ENCODE measurements around the gene CCNO.

The CCNO gene

DNA sequence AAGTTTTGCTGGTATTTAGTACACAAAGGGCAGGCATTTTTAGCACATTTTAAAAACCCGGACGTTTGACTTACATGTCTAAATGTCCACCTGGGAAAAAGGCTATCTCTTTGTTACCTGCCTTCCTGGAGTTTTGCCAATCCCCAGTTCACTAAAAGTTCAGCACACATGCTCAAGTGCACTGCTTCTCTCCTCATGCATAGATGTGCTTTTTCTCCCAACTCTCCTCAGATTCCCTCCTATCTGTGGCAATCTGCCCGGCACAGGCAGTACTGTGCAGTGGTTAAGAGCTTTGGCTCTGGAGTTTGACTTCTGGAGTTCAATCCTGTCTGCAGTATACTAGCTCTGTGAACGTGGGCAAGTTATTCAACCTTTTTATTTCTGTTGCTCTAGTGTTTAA, 8.3 kb upstream of the CCNO start:
- TF ChIP-seq, protein P1, sequence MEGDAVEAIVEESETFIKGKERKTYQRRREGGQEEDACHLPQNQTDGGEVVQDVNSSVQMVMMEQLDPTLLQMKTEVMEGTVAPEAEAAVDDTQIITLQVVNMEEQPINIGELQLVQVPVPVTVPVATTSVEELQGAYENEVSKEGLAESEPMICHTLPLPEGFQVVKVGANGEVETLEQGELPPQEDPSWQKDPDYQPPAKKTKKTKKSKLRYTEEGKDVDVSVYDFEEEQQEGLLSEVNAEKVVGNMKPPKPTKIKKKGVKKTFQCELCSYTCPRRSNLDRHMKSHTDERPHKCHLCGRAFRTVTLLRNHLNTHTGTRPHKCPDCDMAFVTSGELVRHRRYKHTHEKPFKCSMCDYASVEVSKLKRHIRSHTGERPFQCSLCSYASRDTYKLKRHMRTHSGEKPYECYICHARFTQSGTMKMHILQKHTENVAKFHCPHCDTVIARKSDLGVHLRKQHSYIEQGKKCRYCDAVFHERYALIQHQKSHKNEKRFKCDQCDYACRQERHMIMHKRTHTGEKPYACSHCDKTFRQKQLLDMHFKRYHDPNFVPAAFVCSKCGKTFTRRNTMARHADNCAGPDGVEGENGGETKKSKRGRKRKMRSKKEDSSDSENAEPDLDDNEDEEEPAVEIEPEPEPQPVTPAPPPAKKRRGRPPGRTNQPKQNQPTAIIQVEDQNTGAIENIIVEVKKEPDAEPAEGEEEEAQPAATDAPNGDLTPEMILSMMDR (IDR thresholded peaks at IDR 0.05; ENCODE audit: low read depth, low read length, missing control alignments) = no peak
- no peak overlapping the region for H3K4me3 ChIP-seq (ENCODE audit: low read depth, low read length)
- no peak for DNase-seq (ENCODE audit: low read depth)
- in situ Hi-C loops (cut with HindIII; ENCODE audit: low sequenced_read_pairs) = no loop called here

DNA sequence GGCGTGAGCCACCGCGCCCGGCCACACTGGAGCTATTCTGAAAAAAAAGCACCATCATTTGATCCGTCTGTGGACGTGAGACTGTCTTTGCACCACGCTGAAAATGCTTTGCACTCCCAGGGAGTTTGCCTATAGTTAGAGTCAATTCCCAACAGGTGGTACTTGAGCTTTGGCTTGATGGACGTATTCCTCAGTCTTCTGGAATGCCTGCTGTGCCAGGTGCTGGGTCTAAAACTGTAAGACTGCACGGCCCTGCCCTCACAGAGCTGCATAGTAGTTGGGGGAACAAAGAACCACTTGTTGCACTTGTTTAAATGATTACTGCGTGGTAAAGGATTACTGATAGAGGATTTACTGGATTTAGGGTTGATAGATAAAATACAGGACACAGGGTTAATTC, 3.4 kb upstream of the CCNO start:
- no peak overlapping the region for H3K4me3 ChIP-seq (ENCODE audit: low read depth, low read length)
- no peak for DNase-seq (ENCODE audit: low read depth)
- in situ Hi-C loops (cut with HindIII; ENCODE audit: low sequenced_read_pairs) = no loop called here
- TF ChIP-seq, protein P1 (IDR thresholded peaks at IDR 0.05; ENCODE audit: low read depth, low read length, missing control alignments) = no peak

DNA sequence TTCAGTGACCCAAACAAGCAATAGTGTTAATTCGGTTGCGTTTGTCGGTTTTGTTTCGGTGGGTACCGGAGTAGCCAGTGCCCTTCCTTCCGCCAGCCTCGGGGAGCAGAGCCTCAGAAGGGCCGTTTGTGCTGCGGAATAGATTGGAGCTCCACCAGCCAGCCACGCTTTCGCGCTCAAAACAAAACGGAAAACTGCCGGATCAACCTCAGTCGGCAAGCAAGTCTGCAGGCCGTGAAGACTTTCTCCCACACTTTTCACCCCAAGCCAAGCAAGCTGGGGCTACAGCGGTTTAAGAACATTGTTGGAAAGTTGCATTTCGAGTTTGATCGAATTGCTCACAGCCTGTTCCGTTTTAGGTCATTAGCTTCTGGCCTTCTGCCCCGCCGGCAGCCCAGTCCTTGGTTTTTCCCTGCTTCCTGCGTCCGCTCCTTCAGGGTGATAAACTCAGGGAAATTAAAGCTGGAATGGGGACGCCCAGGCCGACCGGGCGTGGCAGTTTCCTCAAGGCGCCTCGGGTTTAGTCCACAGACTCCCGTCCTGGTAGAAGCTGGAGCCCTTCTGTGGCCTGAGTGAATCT, 803 bp upstream of the CCNO start:
- peak overlapping the region; percentile 47 for H3K4me3 ChIP-seq (ENCODE audit: low read depth, low read length)
- in situ Hi-C loops (cut with HindIII; ENCODE audit: low sequenced_read_pairs) = loop anchor here (5.0 kb wide), 1 partner anchor 57 kb away; no protein-coding TSS in a partner anchor
- DNase-seq (ENCODE audit: low read depth) = peak; percentile 4
- TF ChIP-seq, protein P1 (IDR thresholded peaks at IDR 0.05; ENCODE audit: low read depth, low read length, missing control alignments) = no peak

DNA sequence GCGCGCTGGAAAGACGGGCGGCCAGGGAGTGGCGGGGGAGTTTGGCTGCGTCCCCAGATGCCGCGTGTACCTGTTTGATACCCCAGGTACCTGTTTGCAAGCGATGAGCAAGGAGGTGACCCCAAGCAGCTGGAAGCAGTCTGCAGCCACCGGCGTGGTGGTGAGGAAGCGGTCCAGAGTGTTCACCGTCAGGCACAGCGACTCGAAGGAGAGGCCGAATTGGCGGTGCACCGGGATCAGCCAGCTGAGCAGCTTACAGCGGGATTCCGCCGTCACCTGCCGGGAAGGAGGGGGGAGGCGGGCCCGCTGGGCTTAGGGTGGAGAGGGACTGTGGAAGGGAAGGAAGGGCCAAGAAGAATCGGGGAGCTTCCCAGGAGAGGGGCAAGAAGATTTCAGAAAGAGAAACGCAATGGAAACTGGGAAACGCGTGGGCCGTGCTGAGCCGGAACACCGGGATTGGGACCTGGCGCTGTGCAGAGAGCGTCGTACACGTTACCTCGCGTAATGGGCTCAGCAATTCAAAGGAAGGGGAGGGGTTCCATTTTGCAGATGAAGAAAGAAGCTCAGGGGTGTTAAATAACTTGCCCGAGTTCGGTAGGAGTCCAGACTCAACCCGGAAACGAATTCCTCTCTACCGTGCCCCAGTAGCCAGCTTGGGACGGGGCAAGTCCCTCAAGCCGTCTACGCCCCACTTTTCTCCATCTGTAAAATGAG, 980 bp downstream of the CCNO start:
- in situ Hi-C loops (cut with HindIII; ENCODE audit: low sequenced_read_pairs) = loop anchor here (5.0 kb wide), 1 partner anchor 55 kb away; no protein-coding TSS in a partner anchor
- TF ChIP-seq, protein P1 (IDR thresholded peaks at IDR 0.05; ENCODE audit: low read depth, low read length, missing control alignments) = no peak
- peak overlapping the region; percentile 47 for H3K4me3 ChIP-seq (ENCODE audit: low read depth, low read length)
- no peak for DNase-seq (ENCODE audit: low read depth)

DNA sequence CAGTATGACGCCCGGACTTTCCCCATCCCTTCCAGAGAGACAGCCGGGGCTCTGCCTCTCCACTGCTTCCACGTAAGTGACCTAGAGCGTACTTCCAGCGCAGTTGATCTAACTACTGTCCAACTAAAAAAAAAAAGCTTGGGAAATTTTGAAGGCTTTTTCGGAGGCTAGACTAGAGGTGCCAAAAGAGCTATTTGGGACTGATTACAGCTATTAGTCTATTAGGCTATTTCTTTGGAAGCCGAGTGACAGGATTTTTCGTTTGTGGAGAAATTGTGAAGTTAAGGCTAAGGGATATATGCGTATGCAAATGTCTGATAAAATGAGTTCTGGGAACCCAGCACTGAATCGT, 1.5 kb downstream of the CCNO start:
- H3K4me3 ChIP-seq (ENCODE audit: low read depth, low read length) = no peak overlapping the region

DNA sequence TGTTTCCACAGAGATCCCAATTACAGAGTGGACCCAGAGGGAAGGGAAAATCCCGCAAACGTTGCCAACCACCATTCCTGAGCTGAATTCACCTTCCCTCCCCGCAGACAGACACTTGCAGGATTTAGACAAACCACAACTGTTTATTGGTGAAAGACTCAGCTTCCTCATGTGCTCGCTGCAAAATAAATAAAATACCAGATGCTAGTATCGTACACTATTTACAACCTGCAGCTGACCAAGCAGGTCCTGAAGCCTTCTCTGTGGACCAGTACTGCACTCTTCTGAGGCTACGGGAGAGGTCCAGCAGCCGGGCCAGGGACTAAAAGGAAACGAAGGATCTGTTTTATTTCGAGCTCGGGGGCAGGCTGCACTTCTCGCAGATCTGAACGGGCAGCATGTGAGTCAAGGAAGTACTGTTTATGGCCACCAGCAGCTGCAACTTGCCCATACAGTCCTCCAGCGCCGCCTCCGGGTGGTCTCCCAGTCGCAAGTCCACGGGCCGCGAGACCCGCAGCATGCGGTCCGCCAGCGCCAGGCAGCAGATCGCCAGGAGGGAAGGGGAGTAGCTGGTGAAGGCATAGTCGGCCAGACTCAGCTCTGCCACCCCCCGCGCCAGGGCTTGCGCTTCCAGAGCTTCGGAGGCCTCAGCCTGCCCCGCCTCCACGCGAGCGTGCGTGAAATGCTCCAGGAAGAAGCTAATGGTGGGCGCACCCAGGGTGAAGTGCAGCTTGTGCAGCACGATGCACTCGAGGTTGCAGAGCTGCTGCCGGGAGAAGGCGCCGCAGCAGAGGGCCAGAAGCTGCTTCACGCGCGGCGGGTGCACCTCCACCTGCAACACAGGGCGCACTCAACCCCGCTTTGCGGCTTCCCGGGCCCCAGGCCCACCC, 2.1 kb downstream of the CCNO start:
- DNase-seq (ENCODE audit: low read depth) = no peak
- in situ Hi-C loops (cut with HindIII; ENCODE audit: low sequenced_read_pairs) = loop anchor here (5.0 kb wide), 1 partner anchor 54 kb away; no protein-coding TSS in a partner anchor
- TF ChIP-seq, protein P1 (IDR thresholded peaks at IDR 0.05; ENCODE audit: low read depth, low read length, missing control alignments) = no peak
- H3K4me3 ChIP-seq (ENCODE audit: low read depth, low read length) = peak overlapping the region; percentile 10

More for the DNA sequence above, 1.5 kb downstream of the CCNO start:
- TF ChIP-seq, protein P1 (IDR thresholded peaks at IDR 0.05; ENCODE audit: low read depth, low read length, missing control alignments) = no peak
- in situ Hi-C loops (cut with HindIII; ENCODE audit: low sequenced_read_pairs) = loop anchor here (5.0 kb wide), 1 partner anchor 55 kb away; no protein-coding TSS in a partner anchor
- DNase-seq (ENCODE audit: low read depth) = no peak
